MM.1S (cell line): ENCODE data around the gene MYBL2.

Experiments used
- DNase-seq: peaks from one replicate; pipeline ENCODE4 v3.0.0-alpha.2; 2015
- H2AFZ ChIP-seq: fragments of 300-600 bp; sonication (generic); 2 replicates; pipeline ENCODE4 v1.6.0; 2016; ENCODE audit warnings: antibody characterized with exemption, low read length
- H3F3A ChIP-seq: fragments of 300-600 bp; sonication (generic); 2 replicates; pipeline ENCODE4 v1.6.1; 2016; ENCODE audit warnings: mild to moderate bottlenecking, antibody characterized with exemption, low read length, moderate library complexity, mixed read lengths; ENCODE audit not compliant: insufficient read depth
- H3K27ac ChIP-seq: fragments of 300-600 bp; sonication (generic); 2 replicates; pipeline ENCODE4 v1.5.1; 2016; ENCODE audit warnings: mild to moderate bottlenecking, low read length
- H3K27me3 ChIP-seq: fragments of 300-600 bp; sonication (generic); replicated peaks from 2 replicates; pipeline ENCODE4 v1.6.0; 2016; ENCODE audit warnings: low read length; ENCODE audit not compliant: insufficient read depth
- H3K36me3 ChIP-seq: fragments of 300-600 bp; sonication (generic); replicated peaks from 2 replicates; pipeline ENCODE4 v1.6.1; 2016; ENCODE audit warnings: mild to moderate bottlenecking, low read length, mixed read lengths; ENCODE audit not compliant: insufficient read depth
- H3K4me1 ChIP-seq: fragments of 300-600 bp; sonication (generic); 2 replicates; pipeline ENCODE4 v1.6.1; 2016; ENCODE audit warnings: low read length, mixed read lengths
- H3K4me2 ChIP-seq: fragments of 300-600 bp; sonication (generic); 2 replicates; pipeline ENCODE4 v1.6.0; 2016; ENCODE audit warnings: low read depth, low read length
- H3K4me3 ChIP-seq: fragments of 300-600 bp; sonication (generic); 2 replicates; pipeline ENCODE4 v1.5.1; 2016; ENCODE audit warnings: low read length, mixed read lengths
- H3K79me2 ChIP-seq: fragments of 300-600 bp; sonication (generic); 2 replicates; pipeline ENCODE4 v1.6.1; 2016; ENCODE audit warnings: mixed run types, low read length, mixed read lengths
- H3K9ac ChIP-seq: fragments of 300-600 bp; sonication (generic); 2 replicates; pipeline ENCODE4 v1.6.1; 2016; ENCODE audit warnings: low read length, mixed read lengths
- H3K9me2 ChIP-seq: fragments of 300-600 bp; sonication (generic); replicated peaks from 2 replicates; pipeline ENCODE4 v1.6.1; 2016; ENCODE audit warnings: mild to moderate bottlenecking, low read length, mixed read lengths; ENCODE audit not compliant: insufficient read depth
- H3K9me3 ChIP-seq: fragments of 300-600 bp; sonication (generic); replicated peaks from 2 replicates; pipeline ENCODE4 v1.6.1; 2016; ENCODE audit warnings: mild to moderate bottlenecking, low read length, mixed read lengths; ENCODE audit not compliant: insufficient read depth
- H4K20me1 ChIP-seq: fragments of 300-600 bp; sonication (generic); 2 replicates; pipeline ENCODE4 v1.6.1; 2016; ENCODE audit warnings: mild to moderate bottlenecking, low read length, moderate library complexity, mixed read lengths; ENCODE audit not compliant: insufficient read depth
- EZH2 ChIP-seq: fragments of 300-600 bp; sonication (generic); optimal IDR thresholded peaks from 2 replicates; pipeline ENCODE3; 2017; ENCODE audit warnings: low read depth, mild to moderate bottlenecking, antibody characterized with exemption, low read length, mixed read lengths
- EZH2phosphoT487 ChIP-seq: fragments of 300-600 bp; sonication (generic); IDR thresholded peaks from 2 replicates; pipeline ENCODE4 v1.6.1; 2018; ENCODE audit warnings: antibody characterized with exemption, low read length
- TF ChIP-seq, protein P1 (sequence below): fragments of 300-600 bp; sonication (generic); IDR thresholded peaks from 2 replicates; pipeline ENCODE4 v1.5.1; 2016; ENCODE audit warnings: antibody characterized with exemption, low read length, mixed read lengths

MYBL2 gene

GRCh38 chr20:43722153-43722505 lies 55.2 kb downstream of the MYBL2 start:
- TF ChIP-seq, protein P1, sequence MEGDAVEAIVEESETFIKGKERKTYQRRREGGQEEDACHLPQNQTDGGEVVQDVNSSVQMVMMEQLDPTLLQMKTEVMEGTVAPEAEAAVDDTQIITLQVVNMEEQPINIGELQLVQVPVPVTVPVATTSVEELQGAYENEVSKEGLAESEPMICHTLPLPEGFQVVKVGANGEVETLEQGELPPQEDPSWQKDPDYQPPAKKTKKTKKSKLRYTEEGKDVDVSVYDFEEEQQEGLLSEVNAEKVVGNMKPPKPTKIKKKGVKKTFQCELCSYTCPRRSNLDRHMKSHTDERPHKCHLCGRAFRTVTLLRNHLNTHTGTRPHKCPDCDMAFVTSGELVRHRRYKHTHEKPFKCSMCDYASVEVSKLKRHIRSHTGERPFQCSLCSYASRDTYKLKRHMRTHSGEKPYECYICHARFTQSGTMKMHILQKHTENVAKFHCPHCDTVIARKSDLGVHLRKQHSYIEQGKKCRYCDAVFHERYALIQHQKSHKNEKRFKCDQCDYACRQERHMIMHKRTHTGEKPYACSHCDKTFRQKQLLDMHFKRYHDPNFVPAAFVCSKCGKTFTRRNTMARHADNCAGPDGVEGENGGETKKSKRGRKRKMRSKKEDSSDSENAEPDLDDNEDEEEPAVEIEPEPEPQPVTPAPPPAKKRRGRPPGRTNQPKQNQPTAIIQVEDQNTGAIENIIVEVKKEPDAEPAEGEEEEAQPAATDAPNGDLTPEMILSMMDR, result no peak
- TF ChIP-seq EZH2, result no peak
- no peak for TF ChIP-seq EZH2phosphoT487
- H3K4me2 ChIP-seq, result no peak overlapping the region
- no peak for DNase-seq
- no peak overlapping the region for H3K9ac ChIP-seq
- H3K36me3 ChIP-seq, result no peaks in the 10 kb centered on the region
- no peaks in the 10 kb centered on the region for H3K27me3 ChIP-seq
- H2AFZ ChIP-seq, result no peak overlapping the region
- no peak overlapping the region for H3K27ac ChIP-seq
- H3F3A ChIP-seq, result no peaks in the 10 kb centered on the region; the same call in 1 of the 2 replicates
- H3K9me3 ChIP-seq, result no peaks in the 10 kb centered on the region
- H3K79me2 ChIP-seq, result no peaks in the 10 kb centered on the region
- H4K20me1 ChIP-seq, result no peaks in the 10 kb centered on the region
- no peaks in the 10 kb centered on the region for H3K9me2 ChIP-seq
- H3K4me1 ChIP-seq, result no peaks in the 10 kb centered on the region
- H3K4me3 ChIP-seq, result no peak overlapping the region

- Histone ChIP-seq H3K9ac (no peak overlapping the region), H3K27ac (no peak overlapping the region)
Observed at GRCh38 chr20:43723186-43723585, 56.3 kb downstream of the MYBL2 start.

GRCh38 chr20:43723735-43724134 lies 56.8 kb downstream of the MYBL2 start:
- Histone ChIP-seq H3K9ac (no peak overlapping the region), H3K79me2 (no peaks in the 10 kb centered on the region), H3F3A (peaks cover 6% of the 10 kb centered on the region), H4K20me1 (no peaks in the 10 kb centered on the region), H3K27me3 (no peaks in the 10 kb centered on the region), H3K4me3 (no peak overlapping the region), H3K27ac (no peak overlapping the region), H3K4me1 (peaks cover 12% of the 10 kb centered on the region), H3K36me3 (no peaks in the 10 kb centered on the region), H2AFZ (no peak overlapping the region), H3K9me2 (no peaks in the 10 kb centered on the region), H3K4me2 (no peak overlapping the region), H3K9me3 (no peaks in the 10 kb centered on the region)
- no peak for DNase-seq
- TF ChIP-seq EZH2, result no peak
- no peak for TF ChIP-seq EZH2phosphoT487
- TF ChIP-seq, protein P1, result no peak

More at GRCh38 chr20:43723186-43723585, 56.3 kb downstream of the MYBL2 start:
- Histone ChIP-seq H2AFZ (no peak overlapping the region), H3K36me3 (no peaks in the 10 kb centered on the region), H3K27me3 (no peaks in the 10 kb centered on the region), H3K79me2 (no peaks in the 10 kb centered on the region), H3K4me1 (peaks cover 8% of the 10 kb centered on the region), H3F3A (peaks cover 6% of the 10 kb centered on the region), H3K4me2 (no peak overlapping the region), H3K9me3 (no peaks in the 10 kb centered on the region), H4K20me1 (no peaks in the 10 kb centered on the region), H3K9me2 (no peaks in the 10 kb centered on the region), H3K4me3 (no peak overlapping the region)
- no peak for DNase-seq
- no peak for TF ChIP-seq EZH2
- TF ChIP-seq, protein P1, result no peak
- no peak for TF ChIP-seq EZH2phosphoT487
